Activated naive CD4-positive, alpha-beta T cell treated with anti-CD3 and anti-CD28 coated beads for 36 hours (primary cell): Measurements from ENCODE around the gene TRIB2. TPM values are rescaled to one million over a fixed set of nuclear protein-coding genes. Genes with fewer than 3 reads are reported as not detected.
A peak's percentile ranks its signal among the peaks of the same experiment; 100 is the strongest.

Source experiments
- CTCF ChIA-PET: fragments of 350-600 bp; sonication (Branson Sonifier 250); formaldehyde crosslinking; loops from one replicate; lab custom pipeline; 2021; ENCODE audit warnings: antibody characterized with exemption; lab: Charles Lee
- DNase-seq: peaks from one replicate; pipeline ENCODE4 v3.0.0-alpha.2; 2020
- H3K27ac Mint-ChIP-seq: one replicate; pipeline ENCODE4 v1.8.0; 2021; ENCODE audit warnings: mild to moderate bottlenecking, mixed read lengths
- H3K27me3 Mint-ChIP-seq: one replicate; pipeline ENCODE4 v1.8.0; 2021; ENCODE audit warnings: low read depth, mixed read lengths
- H3K36me3 Mint-ChIP-seq: one replicate; pipeline ENCODE4 v1.8.0; 2021; ENCODE audit warnings: low read depth, mixed read lengths
- H3K4me1 Mint-ChIP-seq: one replicate; pipeline ENCODE4 v1.8.0; 2021; ENCODE audit warnings: low read depth, mixed read lengths
- H3K4me3 Mint-ChIP-seq: one replicate; pipeline ENCODE4 v1.8.0; 2021; ENCODE audit warnings: mild to moderate bottlenecking, moderate library complexity, mixed read lengths
- H3K9me3 Mint-ChIP-seq: one replicate; pipeline ENCODE4 v1.8.0; 2021; ENCODE audit warnings: mixed read lengths
- intact Hi-C: fragments of 100-400 bp; cut with micrococcal nuclease; formaldehyde crosslinking; loops from one replicate; pipeline ENCODE4 v1.15.1; 2023
- total RNA-seq, 2 experiments: library from RNA; stranded (reverse); gene quantifications; one replicate each; pipeline ENCODE4 v1.2.3, GENCODE V29; 2021

The TRIB2 gene
- total RNA-seq, 2 experiments from 2014 or later, result 3.7 to 4.4 TPM

DNA sequence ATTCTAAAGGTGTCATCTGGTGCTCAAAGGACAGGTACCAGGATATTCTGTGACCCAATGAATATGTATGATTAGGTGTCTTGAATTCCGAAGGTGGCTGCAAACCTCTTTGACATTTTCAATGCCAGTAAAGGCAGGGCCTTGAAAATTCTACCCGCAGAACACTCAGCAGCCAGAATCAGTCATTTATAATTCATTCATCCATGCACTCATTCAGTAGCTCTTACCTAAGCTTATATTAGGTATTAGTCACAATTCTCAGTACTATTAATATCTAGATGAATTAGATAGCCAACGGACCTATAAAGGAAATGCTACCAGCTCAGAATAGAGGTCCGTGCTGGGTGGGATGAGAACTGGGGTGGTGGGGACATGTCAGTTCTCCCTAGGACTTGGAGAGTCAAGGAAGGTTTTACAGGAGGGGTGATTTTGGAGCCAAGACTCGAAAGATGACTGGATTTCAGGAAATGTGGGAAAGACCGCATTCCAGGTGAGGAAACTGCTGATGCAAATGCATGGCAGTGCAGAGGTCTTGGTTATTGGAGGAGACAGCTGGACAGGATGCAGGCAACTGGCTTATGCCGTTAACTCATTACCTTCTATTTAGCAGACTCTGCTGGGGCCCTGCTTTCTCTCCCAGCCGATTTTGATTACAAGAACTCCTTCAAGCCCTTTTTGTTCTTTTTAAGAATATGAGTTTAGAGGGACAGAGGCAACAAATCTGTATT lies 7.2 kb downstream of the TRIB2 start:
- H3K27me3 Mint-ChIP-seq, result peaks cover 1% of the 10 kb centered on the region
- no peaks in the 10 kb centered on the region for H3K9me3 Mint-ChIP-seq
- peaks cover 93% of the 10 kb centered on the region for H3K4me1 Mint-ChIP-seq
- H3K4me3 Mint-ChIP-seq, result no peak overlapping the region
- no peak for DNase-seq
- H3K36me3 Mint-ChIP-seq, result peaks cover 6% of the 10 kb centered on the region
- intact Hi-C loops, result loop anchor here (2.0 kb wide), 1 partner anchor 717 kb away; no protein-coding TSS in a partner anchor
- CTCF ChIA-PET, result interaction anchor here (0.7 to 2.6 kb wide), 2 partner anchors 203 to 283 kb away, joined by 3 to 11 read pairs; no protein-coding TSS in a partner anchor
- H3K27ac Mint-ChIP-seq, result no peak overlapping the region

- H3K27me3 Mint-ChIP-seq, result no peaks in the 10 kb centered on the region
- peaks cover 8% of the 10 kb centered on the region for H3K36me3 Mint-ChIP-seq
- CTCF ChIA-PET, result interaction anchor here (1.4 to 5.9 kb wide), 3 partner anchors 9 to 282 kb away, joined by 4 to 33 read pairs (median 11); partner anchors contain the start of gene TRIB2
- H3K4me3 Mint-ChIP-seq, result no peak overlapping the region
- peaks cover 84% of the 10 kb centered on the region for H3K4me1 Mint-ChIP-seq
- intact Hi-C loops, result no loop called here
- H3K27ac Mint-ChIP-seq, result no peak overlapping the region
- no peaks in the 10 kb centered on the region for H3K9me3 Mint-ChIP-seq
- no peak for DNase-seq
These were observed 8.8 kb downstream of the TRIB2 start for GRCh38 chr2:12725233-12726187.

DNA sequence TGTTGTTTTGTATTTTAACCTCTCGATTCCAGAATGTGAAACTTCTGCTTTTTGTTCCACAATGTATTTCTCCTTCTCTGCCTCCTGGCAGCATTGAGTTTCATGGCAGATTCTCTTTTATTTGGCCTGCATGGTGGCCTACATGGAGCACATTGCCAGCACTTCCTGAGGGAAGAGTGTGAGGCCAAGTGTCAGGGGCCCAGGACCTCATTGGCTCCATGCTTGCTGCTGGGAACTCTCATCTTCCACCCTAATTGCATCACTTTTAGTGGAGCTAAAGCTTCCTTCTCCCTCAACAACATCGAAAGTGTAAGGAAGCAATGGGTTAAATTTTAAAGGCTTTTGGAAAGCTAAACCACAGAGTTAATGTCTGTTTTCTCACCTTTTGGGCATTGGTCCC lies 9.5 kb downstream of the TRIB2 start:
- Mint-ChIP-seq H3K27ac (no peak overlapping the region), H3K9me3 (no peaks in the 10 kb centered on the region), H3K4me1 (peaks cover 83% of the 10 kb centered on the region), H3K4me3 (no peak overlapping the region), H3K27me3 (no peaks in the 10 kb centered on the region), H3K36me3 (peaks cover 12% of the 10 kb centered on the region)
- intact Hi-C loops, result no loop called here
- no peak for DNase-seq
- CTCF ChIA-PET, result interaction anchor here (1.4 to 5.9 kb wide), 2 partner anchors 10 to 205 kb away, joined by 4 to 33 read pairs; partner anchors contain the start of gene TRIB2

DNA sequence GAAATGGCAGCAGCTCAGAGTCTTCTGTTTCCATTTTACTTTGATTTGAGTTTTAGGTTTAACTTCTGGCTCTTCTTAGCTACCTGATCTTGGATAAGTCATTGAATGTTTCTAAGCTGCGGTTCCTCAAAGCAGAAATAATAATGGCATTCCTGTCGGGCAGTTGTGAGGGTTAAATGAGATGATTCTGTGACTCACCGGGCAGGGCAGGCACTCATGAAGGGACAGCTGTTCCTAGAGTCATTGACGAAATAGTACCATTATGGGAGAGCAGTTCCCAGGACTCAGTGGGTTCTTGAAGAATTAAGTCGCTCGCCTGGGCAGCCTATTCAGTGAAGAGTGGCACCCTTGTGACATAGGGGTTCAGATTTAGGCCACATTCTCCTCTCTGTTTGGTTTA lies 10.3 kb downstream of the TRIB2 start:
- intact Hi-C loops, result no loop called here
- Mint-ChIP-seq H3K36me3 (peaks cover 15% of the 10 kb centered on the region), H3K27me3 (no peaks in the 10 kb centered on the region), H3K4me1 (peaks cover 83% of the 10 kb centered on the region), H3K9me3 (no peaks in the 10 kb centered on the region), H3K4me3 (no peak overlapping the region), H3K27ac (no peak overlapping the region)
- DNase-seq, result no peak
- CTCF ChIA-PET, result interaction anchor here (5.9 kb wide), 1 partner anchor 10 kb away, joined by 33 read pairs; the partner anchor contains the start of gene TRIB2

DNA sequence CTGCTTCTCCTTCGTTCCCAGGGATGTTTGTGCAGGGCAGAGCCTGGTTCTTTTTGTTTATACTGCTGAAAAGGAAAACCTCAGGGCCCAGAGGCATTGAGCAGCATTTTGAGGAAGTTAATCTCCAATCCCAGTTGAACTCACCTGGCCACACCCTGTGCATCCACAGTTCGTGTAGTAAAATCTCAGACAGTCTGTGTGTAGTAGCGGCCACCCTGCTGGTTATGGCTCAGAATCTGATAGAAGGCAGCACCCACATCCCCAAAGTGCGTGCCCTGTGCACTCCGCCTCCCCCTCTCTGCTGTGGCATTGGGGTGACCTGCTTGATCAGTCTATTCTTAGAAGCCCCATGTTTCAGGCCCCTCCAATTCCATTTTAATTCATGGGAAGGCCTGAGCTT lies 10.9 kb downstream of the TRIB2 start:
- Mint-ChIP-seq H3K36me3 (peaks cover 15% of the 10 kb centered on the region), H3K27ac (no peak overlapping the region), H3K27me3 (no peaks in the 10 kb centered on the region), H3K4me1 (peaks cover 81% of the 10 kb centered on the region), H3K9me3 (no peaks in the 10 kb centered on the region), H3K4me3 (peak overlapping the region; percentile 56)
- intact Hi-C loops, result loop anchor here (1.0 to 2.0 kb wide), 2 partner anchors 8 to 129 kb away; no protein-coding TSS in a partner anchor
- CTCF ChIA-PET, result interaction anchor here (1.5 to 5.9 kb wide), 2 partner anchors 11 to 558 kb away, joined by 3 to 33 read pairs; partner anchors contain the start of gene TRIB2
- no peak for DNase-seq

- Mint-ChIP-seq H3K27ac (peak overlapping the region; percentile 48), H3K27me3 (no peaks in the 10 kb centered on the region), H3K9me3 (no peaks in the 10 kb centered on the region), H3K36me3 (peaks cover 15% of the 10 kb centered on the region), H3K4me1 (peaks cover 79% of the 10 kb centered on the region), H3K4me3 (peak overlapping the region; percentile 56)
- intact Hi-C loops, result loop anchor here (1.0 to 2.0 kb wide), 2 partner anchors 9 to 129 kb away; no protein-coding TSS in a partner anchor
- DNase-seq, result peak; percentile 78
- CTCF ChIA-PET, result interaction anchor here (0.5 to 5.9 kb wide), 5 partner anchors 12 to 974 kb away, joined by 3 to 33 read pairs (median 3); partner anchors contain the start of gene TRIB2
These were observed 11.6 kb downstream of the TRIB2 start for GRCh38 chr2:12728221-12728777.

- Mint-ChIP-seq H3K4me3 (no peak overlapping the region), H3K9me3 (no peaks in the 10 kb centered on the region), H3K4me1 (peaks cover 70% of the 10 kb centered on the region), H3K27ac (no peak overlapping the region), H3K27me3 (no peaks in the 10 kb centered on the region), H3K36me3 (peaks cover 10% of the 10 kb centered on the region)
- no peak for DNase-seq
- intact Hi-C loops, result no loop called here
- CTCF ChIA-PET, result interaction anchor here (5.9 kb wide), 1 partner anchor 14 kb away, joined by 33 read pairs; the partner anchor contains the start of gene TRIB2
These were observed 13.5 kb downstream of the TRIB2 start for GRCh38 chr2:12730265-12730664.

GRCh38 chr2:12731701-12732280 lies 15.1 kb downstream of the TRIB2 start:
- H3K27ac Mint-ChIP-seq, result no peak overlapping the region
- DNase-seq, result no peak
- H3K4me3 Mint-ChIP-seq, result no peak overlapping the region
- CTCF ChIA-PET, result no interaction called here
- H3K4me1 Mint-ChIP-seq, result peaks cover 56% of the 10 kb centered on the region
- H3K36me3 Mint-ChIP-seq, result peaks cover 9% of the 10 kb centered on the region
- H3K9me3 Mint-ChIP-seq, result no peaks in the 10 kb centered on the region
- intact Hi-C loops, result no loop called here
- H3K27me3 Mint-ChIP-seq, result no peaks in the 10 kb centered on the region

DNA sequence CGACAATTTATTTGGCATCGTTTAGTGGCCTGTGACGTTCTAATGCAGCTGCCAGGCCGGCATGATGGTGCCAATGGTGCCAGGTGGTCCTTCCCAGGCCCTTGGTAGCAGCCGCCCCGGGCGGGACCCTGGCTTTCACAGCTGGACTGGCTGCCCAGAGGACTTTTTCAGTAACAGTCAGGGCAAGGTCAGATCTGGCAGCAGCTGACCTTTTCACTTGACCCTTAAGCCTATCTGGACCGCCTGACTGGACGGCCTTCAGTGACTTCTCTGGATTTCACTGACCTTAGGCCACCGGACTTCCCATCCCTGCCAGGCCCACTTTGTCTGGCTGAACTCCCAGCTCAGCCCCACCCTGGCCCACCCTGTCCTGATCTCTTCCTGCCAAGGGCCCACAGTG lies 15.9 kb downstream of the TRIB2 start:
- Mint-ChIP-seq H3K36me3 (peaks cover 9% of the 10 kb centered on the region), H3K27ac (no peak overlapping the region), H3K4me3 (no peak overlapping the region), H3K27me3 (no peaks in the 10 kb centered on the region), H3K9me3 (no peaks in the 10 kb centered on the region), H3K4me1 (peaks cover 48% of the 10 kb centered on the region)
- CTCF ChIA-PET, result interaction anchor here (0.9 to 1.5 kb wide), 3 partner anchors 16 to 318 kb away, joined by 3 to 4 read pairs (median 3); no protein-coding TSS in a partner anchor
- DNase-seq, result no peak
- intact Hi-C loops, result no loop called here

GRCh38 chr2:12733846-12734245 lies 17.1 kb downstream of the TRIB2 start:
- H3K9me3 Mint-ChIP-seq, result no peaks in the 10 kb centered on the region
- no peak for DNase-seq
- H3K27ac Mint-ChIP-seq, result no peak overlapping the region
- H3K4me3 Mint-ChIP-seq, result no peak overlapping the region
- no peaks in the 10 kb centered on the region for H3K27me3 Mint-ChIP-seq
- CTCF ChIA-PET, result interaction anchor here (1.5 kb wide), 1 partner anchor 198 kb away, joined by 4 read pairs; no protein-coding TSS in a partner anchor
- peaks cover 37% of the 10 kb centered on the region for H3K4me1 Mint-ChIP-seq
- peaks cover 11% of the 10 kb centered on the region for H3K36me3 Mint-ChIP-seq
- intact Hi-C loops, result no loop called here

GRCh38 chr2:12734914-12735654 lies 18.3 kb downstream of the TRIB2 start:
- Mint-ChIP-seq H3K27ac (no peak overlapping the region), H3K27me3 (no peaks in the 10 kb centered on the region), H3K4me1 (peaks cover 29% of the 10 kb centered on the region), H3K36me3 (peaks cover 9% of the 10 kb centered on the region), H3K9me3 (no peaks in the 10 kb centered on the region), H3K4me3 (no peak overlapping the region)
- no peak for DNase-seq
- CTCF ChIA-PET, result no interaction called here
- intact Hi-C loops, result no loop called here
